Natural killer cell (primary cell): Measurements from ENCODE around the gene SLC30A10. TPM values are rescaled to one million over a fixed set of nuclear protein-coding genes. Genes with fewer than 3 reads are reported as not detected.

ENCODE experiments used
- ATAC-seq, 3 donors: fragments of 150-1000 bp in 2 of 3; fragments of 200-7000 bp in 1 of 3; cut with Tn5 transposase; 1 replicate in 1 of 3; 2 replicates in 2 of 3; pipeline ENCODE4 v1.10.0; 2021; ENCODE audit warnings: mild to moderate bottlenecking in 2 of 3, moderate library complexity in 2 of 3
- DNase-seq, 2 donors: peaks; one replicate each; pipeline versions ENCODE4 v3.0.0 to v3.0.0-alpha.2; 2013 to 2021; ENCODE audit warnings: mixed read lengths in 1 of 2
- H3K27ac ChIP-seq: one replicate; pipeline ENCODE4 v1.5.1; 2013; ENCODE audit warnings: mild to moderate bottlenecking, low read length
- H3K27me3 ChIP-seq: one replicate; pipeline ENCODE4 v1.6.1; 2013; ENCODE audit warnings: low read length; ENCODE audit not compliant: control insufficient read depth, insufficient read depth
- H3K36me3 ChIP-seq: one replicate; pipeline ENCODE4 v1.6.1; 2013; ENCODE audit warnings: low read length; ENCODE audit not compliant: control insufficient read depth, insufficient read depth
- H3K4me1 ChIP-seq: one replicate; pipeline ENCODE4 v1.6.1; 2013; ENCODE audit warnings: low read length; ENCODE audit not compliant: control insufficient read depth, insufficient read depth
- H3K4me3 ChIP-seq: one replicate; pipeline ENCODE4 v1.5.1; 2013; ENCODE audit warnings: low read length
- H3K9me3 ChIP-seq: one replicate; pipeline ENCODE4 v1.6.1; 2013; ENCODE audit warnings: low read length; ENCODE audit not compliant: control insufficient read depth, insufficient read depth
- H3K27ac Mint-ChIP-seq, 2 donors: one replicate each; pipeline ENCODE4 v1.8.0; 2022; ENCODE audit warnings: mild to moderate bottlenecking in 2 of 2, mixed read lengths in 2 of 2, moderate library complexity in 1 of 2
- H3K27me3 Mint-ChIP-seq, 2 donors: one replicate each; pipeline ENCODE4 v1.8.0; 2022; ENCODE audit warnings: low read depth in 2 of 2, mixed read lengths in 2 of 2
- H3K36me3 Mint-ChIP-seq: one replicate; pipeline ENCODE4 v1.8.0; 2022; ENCODE audit warnings: mixed read lengths
- H3K4me1 Mint-ChIP-seq, 2 donors: one replicate each; pipeline ENCODE4 v1.8.0; 2022; ENCODE audit warnings: mixed read lengths in 2 of 2
- H3K4me3 Mint-ChIP-seq: one replicate; pipeline ENCODE4 v1.8.0; 2022; ENCODE audit warnings: mild to moderate bottlenecking, moderate library complexity, mixed read lengths
- H3K9me3 Mint-ChIP-seq, 2 donors: one replicate each; pipeline ENCODE4 v1.8.0; 2022; ENCODE audit warnings: mixed read lengths in 2 of 2
- WGBS: methylation state at CpG from one replicate; pipeline ENCODE4 v1.1.7; 2013; ENCODE audit warnings: missing lambda C conversion rate; ENCODE audit not compliant: insufficient coverage; 5-methylcytosine and 5-hydroxymethylcytosine counted together
- intact Hi-C: fragments of 100-400 bp; cut with micrococcal nuclease; formaldehyde crosslinking; loops from one replicate; pipeline ENCODE4 v1.14.2; 2022
- total RNA-seq, 4 donors: library from RNA; stranded (reverse); fragments of 120-200 nt in 1 of 4; gene quantifications; one replicate each; pipeline versions ENCODE4 v1.2.3 to v1.2.4, GENCODE V29; 2013 to 2022
- TF ChIP-seq, protein P1 (sequence below): fragments of 200-600 bp; IDR thresholded peaks from one replicate; pipeline ENCODE4 v1.8.0; 2022; ENCODE audit warnings: antibody characterized with exemption

Gene SLC30A10
- total RNA-seq, 3 donors from 2014 or later (not counting 1 experiment from before 2014, with no cell fraction given), result not detected

DNA sequence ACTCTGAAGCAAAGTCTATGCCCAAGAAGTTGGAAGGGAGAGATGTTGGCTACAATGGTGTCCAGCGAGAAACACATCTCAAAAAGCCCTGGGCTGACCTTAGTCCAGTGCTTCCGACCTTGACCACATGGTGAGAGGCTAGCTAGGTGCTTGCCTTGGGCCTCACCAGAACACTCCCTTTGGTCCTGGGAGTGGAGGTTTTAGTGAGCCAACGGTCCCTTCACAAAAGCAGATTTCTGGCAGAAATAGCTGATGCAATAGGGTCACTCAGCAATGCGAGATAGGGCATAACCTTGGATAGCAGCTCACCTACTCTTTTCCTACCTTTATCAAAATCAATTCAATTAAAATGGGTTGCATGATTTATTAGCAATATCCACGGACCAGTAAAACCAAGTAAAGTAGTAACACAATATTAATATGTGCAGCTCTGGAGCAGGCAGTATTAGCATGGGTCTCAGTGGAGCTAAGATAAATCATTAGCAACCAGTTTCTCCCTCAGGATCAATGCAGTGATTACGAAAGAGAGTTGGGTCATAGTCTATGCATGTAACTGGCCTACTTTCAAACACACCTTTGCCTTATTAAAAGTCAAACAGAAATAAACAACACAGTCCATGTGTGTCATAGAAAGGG is 1.9 kb downstream of the SLC30A10 start:
- H3K4me1 Mint-ChIP-seq, result peaks cover 0 to 3% of the 10 kb centered on the region in 2 donors
- intact Hi-C loops, result no loop called here
- no peak overlapping the region for H3K4me3 Mint-ChIP-seq
- no peaks in the 10 kb centered on the region for H3K36me3 ChIP-seq
- H3K27ac ChIP-seq, result no peak overlapping the region
- H3K36me3 Mint-ChIP-seq, result no peaks in the 10 kb centered on the region
- 93% methylated on average over 5 of the region's 6 CpGs for WGBS
- ATAC-seq (no peak), DNase-seq (no peak)
- H3K9me3 ChIP-seq, result no peaks in the 10 kb centered on the region
- H3K4me1 ChIP-seq, result no peaks in the 10 kb centered on the region
- no peak overlapping the region for H3K4me3 ChIP-seq
- no peaks in the 10 kb centered on the region for H3K9me3 Mint-ChIP-seq
- no peak overlapping the region for H3K27ac Mint-ChIP-seq
- TF ChIP-seq, protein P1, sequence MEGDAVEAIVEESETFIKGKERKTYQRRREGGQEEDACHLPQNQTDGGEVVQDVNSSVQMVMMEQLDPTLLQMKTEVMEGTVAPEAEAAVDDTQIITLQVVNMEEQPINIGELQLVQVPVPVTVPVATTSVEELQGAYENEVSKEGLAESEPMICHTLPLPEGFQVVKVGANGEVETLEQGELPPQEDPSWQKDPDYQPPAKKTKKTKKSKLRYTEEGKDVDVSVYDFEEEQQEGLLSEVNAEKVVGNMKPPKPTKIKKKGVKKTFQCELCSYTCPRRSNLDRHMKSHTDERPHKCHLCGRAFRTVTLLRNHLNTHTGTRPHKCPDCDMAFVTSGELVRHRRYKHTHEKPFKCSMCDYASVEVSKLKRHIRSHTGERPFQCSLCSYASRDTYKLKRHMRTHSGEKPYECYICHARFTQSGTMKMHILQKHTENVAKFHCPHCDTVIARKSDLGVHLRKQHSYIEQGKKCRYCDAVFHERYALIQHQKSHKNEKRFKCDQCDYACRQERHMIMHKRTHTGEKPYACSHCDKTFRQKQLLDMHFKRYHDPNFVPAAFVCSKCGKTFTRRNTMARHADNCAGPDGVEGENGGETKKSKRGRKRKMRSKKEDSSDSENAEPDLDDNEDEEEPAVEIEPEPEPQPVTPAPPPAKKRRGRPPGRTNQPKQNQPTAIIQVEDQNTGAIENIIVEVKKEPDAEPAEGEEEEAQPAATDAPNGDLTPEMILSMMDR, result no peak
- peaks cover 6% of the 10 kb centered on the region for H3K27me3 ChIP-seq
- peaks cover 32 to 42% of the 10 kb centered on the region in 2 donors for H3K27me3 Mint-ChIP-seq

DNA sequence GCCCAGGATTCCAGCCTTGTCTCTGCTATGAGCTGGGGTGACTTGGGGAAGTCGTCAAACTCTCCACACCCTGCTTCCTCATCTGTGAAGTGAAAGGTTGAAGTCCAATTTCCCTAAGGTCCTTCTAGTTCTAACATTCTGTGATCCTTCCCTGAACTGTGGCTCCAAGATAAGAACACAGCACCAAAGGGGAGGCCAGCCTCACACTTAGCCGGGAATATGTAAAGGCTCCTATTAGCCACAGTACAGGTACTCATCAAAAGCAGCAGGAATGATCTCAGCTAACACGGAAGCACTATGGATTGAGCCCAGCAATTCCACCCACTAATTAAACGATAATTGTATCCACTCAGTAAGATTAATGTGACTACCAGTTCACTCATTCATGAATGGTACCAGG is 4.0 kb downstream of the SLC30A10 start:
- WGBS, result 82% methylated on average over 4 of the region's 4 CpGs
- no peak for ATAC-seq
- TF ChIP-seq, protein P1, result no peak
- H3K27ac Mint-ChIP-seq, result no peak overlapping the region
- Histone ChIP-seq H3K4me3 (no peak overlapping the region), H3K9me3 (no peaks in the 10 kb centered on the region), H3K4me1 (no peaks in the 10 kb centered on the region), H3K27ac (no peak overlapping the region), H3K27me3 (peaks cover 3% of the 10 kb centered on the region), H3K36me3 (no peaks in the 10 kb centered on the region)
- intact Hi-C loops, result no loop called here
- peaks cover 0 to 3% of the 10 kb centered on the region in 2 donors for H3K4me1 Mint-ChIP-seq
- H3K9me3 Mint-ChIP-seq, result no peaks in the 10 kb centered on the region
- H3K36me3 Mint-ChIP-seq, result no peaks in the 10 kb centered on the region
- no peak for DNase-seq
- no peak overlapping the region for H3K4me3 Mint-ChIP-seq
- peaks cover 19 to 26% of the 10 kb centered on the region in 2 donors for H3K27me3 Mint-ChIP-seq

DNA sequence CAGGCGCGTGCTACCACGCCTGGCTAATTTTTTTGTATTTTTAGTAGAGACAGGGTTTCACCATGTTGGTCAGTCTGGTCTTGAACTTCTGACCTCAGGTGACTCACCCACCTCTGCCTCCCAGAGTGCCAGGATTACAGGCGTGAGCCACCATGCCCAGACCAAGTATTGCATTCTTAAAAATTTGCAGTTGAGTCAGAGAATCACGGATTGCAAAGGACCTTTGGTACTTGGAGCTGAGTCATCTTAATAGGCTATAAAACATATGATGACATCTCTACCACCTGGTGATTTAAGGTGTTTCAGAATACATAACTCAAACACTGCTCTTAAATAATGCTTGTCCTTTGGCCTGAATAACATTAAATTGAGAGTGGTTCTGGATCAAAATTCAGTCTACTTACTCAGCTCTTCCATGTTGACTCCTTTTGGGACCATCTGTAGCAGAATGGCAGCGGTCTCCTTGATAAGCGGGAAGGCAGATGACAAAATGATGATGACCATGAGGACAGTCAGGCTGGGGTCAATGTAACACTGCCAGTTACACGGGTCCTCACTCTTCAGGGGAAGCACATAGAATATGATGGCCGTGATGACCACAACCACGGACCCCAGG is 10.4 kb downstream of the SLC30A10 start:
- Histone ChIP-seq H3K4me3 (no peak overlapping the region), H3K9me3 (no peaks in the 10 kb centered on the region), H3K27me3 (no peaks in the 10 kb centered on the region), H3K4me1 (no peaks in the 10 kb centered on the region), H3K36me3 (no peaks in the 10 kb centered on the region), H3K27ac (no peak overlapping the region)
- Mint-ChIP-seq H3K36me3 (no peaks in the 10 kb centered on the region), H3K4me3 (no peak overlapping the region), H3K9me3 (no peaks in the 10 kb centered on the region), H3K4me1 (no peaks in the 10 kb centered on the region), H3K27ac (no peak overlapping the region), H3K27me3 (peaks cover 0 to 2% of the 10 kb centered on the region in 2 donors)
- ATAC-seq (no peak), DNase-seq (no peak)
- TF ChIP-seq, protein P1, result no peak
- 81% methylated on average over 10 of the region's 10 CpGs for WGBS
- intact Hi-C loops, result no loop called here
